Fibroblast of skin of abdomen (primary cell): ENCODE data around the gene IPO13. TPM values are rescaled to one million over a fixed set of nuclear protein-coding genes. Genes with fewer than 3 reads are reported as not detected.

Experiments used
- DNase-seq: peaks from one replicate; pipeline ENCODE4 v3.0.0-alpha.2; 2013
- polyA plus RNA-seq, 2 experiments: library from polyadenylated mRNA; unstranded; fragments of 120-200 nt; gene quantifications; one replicate each; pipeline ENCODE4 v1.2.1, GENCODE V29; 2013; ENCODE audit not compliant: insufficient read length in 2 of 2

The IPO13 gene, protein sequence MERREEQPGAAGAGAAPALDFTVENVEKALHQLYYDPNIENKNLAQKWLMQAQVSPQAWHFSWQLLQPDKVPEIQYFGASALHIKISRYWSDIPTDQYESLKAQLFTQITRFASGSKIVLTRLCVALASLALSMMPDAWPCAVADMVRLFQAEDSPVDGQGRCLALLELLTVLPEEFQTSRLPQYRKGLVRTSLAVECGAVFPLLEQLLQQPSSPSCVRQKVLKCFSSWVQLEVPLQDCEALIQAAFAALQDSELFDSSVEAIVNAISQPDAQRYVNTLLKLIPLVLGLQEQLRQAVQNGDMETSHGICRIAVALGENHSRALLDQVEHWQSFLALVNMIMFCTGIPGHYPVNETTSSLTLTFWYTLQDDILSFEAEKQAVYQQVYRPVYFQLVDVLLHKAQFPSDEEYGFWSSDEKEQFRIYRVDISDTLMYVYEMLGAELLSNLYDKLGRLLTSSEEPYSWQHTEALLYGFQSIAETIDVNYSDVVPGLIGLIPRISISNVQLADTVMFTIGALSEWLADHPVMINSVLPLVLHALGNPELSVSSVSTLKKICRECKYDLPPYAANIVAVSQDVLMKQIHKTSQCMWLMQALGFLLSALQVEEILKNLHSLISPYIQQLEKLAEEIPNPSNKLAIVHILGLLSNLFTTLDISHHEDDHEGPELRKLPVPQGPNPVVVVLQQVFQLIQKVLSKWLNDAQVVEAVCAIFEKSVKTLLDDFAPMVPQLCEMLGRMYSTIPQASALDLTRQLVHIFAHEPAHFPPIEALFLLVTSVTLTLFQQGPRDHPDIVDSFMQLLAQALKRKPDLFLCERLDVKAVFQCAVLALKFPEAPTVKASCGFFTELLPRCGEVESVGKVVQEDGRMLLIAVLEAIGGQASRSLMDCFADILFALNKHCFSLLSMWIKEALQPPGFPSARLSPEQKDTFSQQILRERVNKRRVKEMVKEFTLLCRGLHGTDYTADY
- 19.7 TPM for polyA plus RNA-seq (2013, experiment 1 of 2; ENCODE audit: insufficient read length)
- polyA plus RNA-seq (2013, experiment 2 of 2; ENCODE audit: insufficient read length), result 20.0 TPM

DNA sequence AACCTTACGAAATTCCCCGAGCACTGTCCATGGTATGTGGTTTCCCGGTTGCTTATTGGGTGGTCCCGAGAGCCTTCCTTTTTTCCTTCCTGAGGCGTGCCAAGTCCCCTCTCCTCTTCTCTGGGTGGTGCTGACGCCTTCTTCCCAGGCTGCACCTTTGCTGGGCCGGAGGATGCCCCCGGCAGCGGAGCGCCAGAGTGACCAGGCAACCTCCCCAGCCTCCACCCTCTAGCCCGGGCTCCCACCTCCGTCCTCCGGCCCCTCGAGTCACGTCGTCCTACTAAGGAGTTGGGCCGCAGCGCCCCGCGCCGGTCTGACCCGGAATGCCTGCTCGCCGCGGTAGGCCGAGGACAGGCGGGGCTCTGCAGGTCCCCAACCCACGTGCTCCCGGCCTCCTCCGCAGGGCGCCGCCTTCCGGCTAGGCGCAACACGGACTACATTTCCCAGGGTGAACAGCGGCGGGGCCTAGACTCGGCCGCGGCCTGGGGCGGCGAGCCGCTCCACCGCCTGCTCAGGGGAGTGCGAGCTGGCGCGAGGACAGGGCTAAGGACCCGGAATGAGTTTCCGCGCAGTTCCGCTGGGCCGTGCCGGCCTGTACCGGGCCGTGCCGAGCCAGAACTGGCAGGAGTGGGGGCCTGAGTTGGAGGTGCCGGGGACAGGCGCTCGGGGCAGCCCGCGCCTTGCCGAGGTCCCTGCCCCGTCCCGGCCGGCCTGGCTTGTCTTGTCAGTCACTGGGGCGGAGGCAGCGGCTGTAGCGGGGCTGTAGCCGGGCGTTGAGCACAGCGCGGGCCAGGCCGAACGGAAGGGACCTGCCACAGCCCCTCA is at the start of gene IPO13:
Gene IPO13, plus strand, starts transcription at position 715 of the 825 bp plus-strand sequence. CDS start 651 bp downstream, outside the sequence.
- peak; percentile 93 for DNase-seq

DNA sequence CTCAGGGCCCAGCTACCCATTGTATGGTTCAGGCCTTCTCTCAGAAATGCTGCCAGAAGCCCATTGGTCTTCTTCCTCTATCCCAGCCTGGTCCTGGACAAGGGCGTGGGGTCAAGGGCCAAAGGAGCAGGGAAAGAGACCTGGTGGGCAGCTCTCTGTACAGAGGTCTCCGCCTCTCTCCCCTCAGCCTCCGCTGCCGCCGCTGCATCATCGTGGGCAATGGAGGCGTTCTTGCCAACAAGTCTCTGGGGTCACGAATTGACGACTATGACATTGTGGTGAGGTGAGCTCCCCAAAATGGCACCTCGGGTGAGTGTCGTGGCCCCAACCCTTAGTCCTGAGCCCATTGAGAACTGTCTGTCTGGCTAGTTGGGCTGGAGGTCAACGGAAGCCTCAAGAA is 47.8 kb upstream of the IPO13 start:
- DNase-seq, result no peak

GRCh38 chr1:43900386-43900785 is 46.4 kb upstream of the IPO13 start:
- DNase-seq, result no peak

DNA sequence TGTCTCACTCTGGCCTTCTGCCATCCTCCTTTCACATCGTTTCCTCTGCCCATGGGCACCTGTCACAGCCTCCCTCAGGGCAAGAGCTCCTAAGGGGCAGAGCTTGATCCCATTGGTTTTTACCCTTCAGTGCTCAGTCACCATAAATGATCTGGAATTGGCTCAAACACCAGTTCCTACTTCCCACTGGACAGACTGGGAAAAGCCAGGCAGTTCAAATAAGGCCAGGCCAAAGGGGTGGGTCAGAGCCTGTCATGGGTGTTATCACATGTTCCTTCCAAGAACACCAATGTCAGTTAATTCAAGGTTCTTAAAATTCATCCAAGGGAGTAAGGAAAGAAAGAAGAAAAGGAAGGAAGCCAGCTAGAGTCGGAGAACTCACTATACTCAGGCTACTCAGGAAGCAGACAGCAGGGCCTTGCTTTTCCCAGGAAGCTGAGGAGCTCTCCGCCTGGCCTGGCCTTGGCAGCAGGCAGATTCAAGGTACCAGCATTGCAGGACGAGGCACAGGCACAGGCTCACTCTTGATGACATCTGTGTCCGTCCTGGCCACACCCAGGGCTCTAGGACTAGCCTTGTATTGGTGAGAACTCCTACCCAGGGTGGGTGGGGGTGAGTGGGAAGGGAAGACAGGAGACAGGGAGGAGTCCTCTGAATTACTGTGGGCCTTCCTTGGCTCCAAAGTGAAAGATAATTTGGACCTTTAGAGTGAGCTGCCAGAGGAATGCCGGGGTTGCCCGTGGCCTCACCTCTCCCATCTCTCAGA is 45.4 kb upstream of the IPO13 start:
- no peak for DNase-seq

DNA sequence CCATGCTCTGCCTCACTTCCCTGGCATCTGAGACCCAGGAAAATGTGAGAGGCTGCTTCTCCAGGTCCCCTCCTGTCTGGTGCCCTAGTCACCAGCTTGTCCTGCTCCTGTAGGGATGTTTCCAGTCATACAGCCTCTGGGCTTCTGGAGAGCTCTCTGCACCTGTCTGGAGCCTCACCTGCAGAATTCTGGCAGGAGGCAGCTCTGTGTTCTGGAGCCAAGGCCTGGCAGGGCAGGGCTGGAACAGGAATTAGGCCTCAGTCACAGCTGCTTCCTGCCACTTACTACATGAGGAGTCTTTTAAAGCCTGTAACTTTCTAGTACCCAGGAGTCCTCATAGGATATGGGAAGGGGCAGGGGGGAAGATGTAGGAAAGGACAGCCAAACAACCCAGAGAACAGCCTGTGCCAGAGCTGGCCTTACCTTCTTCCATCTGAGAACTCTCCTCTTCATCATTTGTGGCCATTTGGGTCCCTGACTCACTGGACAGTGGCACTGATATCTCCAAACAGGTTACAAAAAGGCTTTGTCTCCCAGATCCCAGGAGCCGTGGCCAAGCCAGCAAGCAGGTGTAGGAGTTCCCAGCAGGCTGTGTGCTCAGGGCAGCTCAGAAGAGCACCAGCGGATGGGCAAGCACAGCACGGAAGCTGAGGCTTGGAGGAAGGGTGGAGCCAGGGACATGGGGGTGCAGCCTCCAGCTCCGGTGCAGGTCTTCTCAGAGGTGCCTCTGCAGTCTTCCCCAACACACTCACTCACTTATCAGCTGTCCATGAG is 44.5 kb upstream of the IPO13 start:
- DNase-seq, result no peak

GRCh38 chr1:43904660-43905551 is 41.8 kb upstream of the IPO13 start:
- DNase-seq, result no peak

- no peak for DNase-seq
Measured at GRCh38 chr1:43908226-43908625, 38.5 kb upstream of the IPO13 start.

GRCh38 chr1:43908858-43909257 is 37.9 kb upstream of the IPO13 start:
- DNase-seq, result no peak

GRCh38 chr1:43910343-43910742 is 36.4 kb upstream of the IPO13 start:
- DNase-seq, result no peak

DNA sequence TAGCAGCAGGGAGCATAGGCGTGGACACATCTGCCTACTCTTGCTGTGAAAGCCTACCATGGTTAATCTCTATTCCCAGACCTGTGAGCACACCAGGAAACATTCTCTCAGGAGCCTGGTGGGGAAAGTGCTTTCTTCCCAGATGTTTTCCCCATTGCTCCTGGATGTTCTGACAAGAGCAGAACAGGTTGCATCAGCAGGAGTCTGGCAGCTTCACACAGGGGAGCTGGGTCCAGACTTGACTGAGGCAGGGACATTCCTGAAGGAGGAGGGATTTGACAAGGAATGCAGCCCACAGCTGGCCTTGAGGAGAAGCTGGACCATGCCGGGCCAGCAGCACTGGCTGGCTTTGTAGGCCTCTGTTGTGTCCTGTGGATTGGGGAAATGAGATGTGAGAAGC is 34.1 kb upstream of the IPO13 start:
- peak; percentile 88 for DNase-seq

GRCh38 chr1:43913051-43913501 is 33.7 kb upstream of the IPO13 start:
- DNase-seq, result no peak

DNA sequence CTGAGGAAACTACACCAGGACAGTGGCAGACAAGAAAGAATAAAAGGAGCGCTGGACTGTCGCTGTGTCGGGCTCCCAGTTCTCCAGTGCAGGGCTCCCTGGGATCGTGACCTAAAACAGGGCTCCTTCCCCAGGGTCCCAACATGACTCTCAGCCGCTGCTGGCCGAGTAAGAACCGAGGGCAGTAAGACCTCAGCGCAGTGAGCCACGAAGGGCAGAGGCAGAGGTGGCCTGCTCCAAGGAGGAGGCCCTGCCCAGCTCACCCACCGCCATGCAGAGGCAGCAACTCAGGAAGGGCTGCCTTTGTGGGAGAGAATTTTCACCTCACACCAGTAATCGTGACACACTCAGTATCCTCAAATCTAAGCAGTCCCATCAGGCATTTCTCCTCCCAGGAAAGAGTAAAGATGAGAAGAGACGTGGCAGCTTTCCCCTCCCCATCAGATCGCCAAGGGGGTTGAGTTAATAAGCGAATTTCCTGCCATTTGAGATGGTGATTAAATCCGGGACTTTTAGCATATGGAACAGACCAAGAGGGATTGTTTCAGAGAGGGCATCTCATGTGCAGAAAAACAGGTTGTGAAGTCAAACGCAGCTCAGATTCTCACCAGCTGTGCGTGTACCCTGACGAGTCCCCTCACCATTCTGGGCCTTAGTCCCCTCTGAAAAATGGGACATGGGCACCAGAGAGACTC is 32.9 kb upstream of the IPO13 start:
- no peak for DNase-seq

DNA sequence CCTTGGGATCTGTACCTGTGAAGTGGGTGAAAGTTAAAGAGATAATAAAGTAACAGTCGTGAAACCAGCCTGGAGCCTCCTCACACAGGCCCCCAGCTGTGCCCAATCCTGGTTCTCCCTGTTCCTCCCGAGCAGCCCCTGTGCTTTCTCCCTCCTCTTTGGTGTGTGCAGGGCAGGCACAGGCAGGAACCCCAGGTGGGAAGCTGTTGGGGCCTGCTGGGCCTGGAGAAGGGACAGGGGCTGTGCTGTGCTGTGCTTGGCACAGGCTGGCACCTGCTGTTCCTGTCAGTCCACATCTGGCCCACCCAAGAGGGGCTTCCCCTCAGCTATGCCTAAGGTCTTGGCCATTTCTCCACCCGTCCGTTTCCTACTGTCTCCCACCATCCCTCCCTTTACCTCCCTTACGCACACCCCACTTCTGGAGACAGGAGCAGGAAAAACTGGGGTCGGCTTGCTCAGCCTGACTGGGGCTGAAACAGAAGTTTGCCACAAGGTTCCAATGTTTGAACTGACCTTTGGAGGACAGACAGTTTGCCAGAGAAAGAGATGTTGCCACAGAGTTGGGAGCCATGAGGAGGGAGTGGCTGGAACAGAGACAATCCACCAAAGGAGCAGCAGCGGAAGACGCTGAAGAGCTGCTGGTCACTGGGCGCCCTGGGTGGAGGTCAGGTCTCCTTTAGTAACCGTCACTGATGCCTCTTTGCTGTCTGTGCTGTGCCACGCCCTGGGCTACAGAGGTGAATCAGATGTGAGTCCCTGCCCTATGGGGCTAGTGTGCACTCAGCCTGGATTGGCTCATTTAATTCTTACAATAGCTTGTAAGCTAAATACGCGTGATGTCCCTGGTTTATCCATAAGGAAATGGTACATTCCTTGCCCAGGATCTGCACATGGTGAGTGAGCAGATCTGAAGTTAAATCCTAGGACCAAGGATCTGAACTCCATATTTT is 31.9 kb upstream of the IPO13 start:
- DNase-seq, result no peak

DNA sequence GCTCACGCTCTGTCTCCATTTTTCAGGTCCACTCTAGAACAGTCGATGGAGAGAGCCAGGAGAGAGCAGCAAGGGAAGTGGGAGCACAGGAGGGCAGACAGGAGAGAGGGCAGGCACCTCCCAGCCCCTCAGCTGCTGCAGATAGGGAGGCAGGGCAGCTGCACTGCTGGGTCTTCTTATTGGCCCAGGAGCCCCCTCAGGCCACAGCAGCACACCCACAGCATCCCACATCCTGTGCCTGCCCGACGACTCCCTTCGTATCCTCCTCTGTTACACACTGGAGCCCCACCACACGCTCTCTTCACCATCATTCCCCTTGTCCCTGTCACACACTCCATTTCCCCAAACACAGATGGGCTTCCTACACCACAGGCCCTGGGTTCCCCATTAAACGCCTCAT is 26.8 kb upstream of the IPO13 start:
- no peak for DNase-seq

DNA sequence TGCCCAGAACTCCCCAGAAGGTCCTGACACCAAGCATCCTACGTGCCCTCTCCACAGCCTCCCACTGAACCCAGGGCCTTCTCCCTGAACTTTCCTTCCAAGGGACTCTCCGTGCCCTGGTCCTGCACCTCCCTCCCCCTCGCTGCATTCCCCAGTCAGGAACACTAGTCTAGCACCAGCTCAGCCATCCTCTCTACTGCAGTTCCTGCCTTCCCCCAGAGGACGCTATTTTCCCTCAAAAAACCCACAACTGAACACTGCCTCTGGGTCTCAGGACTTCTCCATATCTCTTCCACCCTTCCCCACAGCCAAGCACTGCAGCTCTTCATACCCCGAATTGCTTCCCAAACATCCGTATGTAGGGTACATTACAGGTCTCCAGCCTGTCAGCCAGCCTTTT is 25.7 kb upstream of the IPO13 start:
- no peak for DNase-seq

- peak; percentile 51 for DNase-seq
Measured at GRCh38 chr1:43924516-43924915, 22.2 kb upstream of the IPO13 start.

DNA sequence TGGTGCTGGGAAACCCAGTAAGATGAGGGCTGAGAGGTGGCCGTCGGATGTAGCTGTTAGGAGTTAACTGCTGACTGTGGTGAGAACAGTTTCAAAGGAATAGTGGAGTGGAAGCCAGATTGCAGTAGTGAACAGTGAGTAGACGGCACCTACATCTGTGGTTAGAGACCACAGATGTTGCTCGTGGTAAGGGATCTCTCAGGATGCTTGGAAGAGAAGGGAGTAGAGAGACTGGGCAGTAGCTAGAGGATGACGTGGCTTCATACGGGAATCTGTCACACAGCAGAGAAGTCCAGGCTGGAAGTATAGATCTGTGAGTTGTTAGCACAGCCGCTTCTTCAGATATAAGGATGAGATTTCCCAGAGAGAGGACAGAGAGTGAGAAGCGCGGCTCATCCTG is 20.9 kb upstream of the IPO13 start:
- peak; percentile 60 for DNase-seq
